Activated T-cell treated with anti-CD3 and anti-CD28 coated beads for 48 hours (primary cell): Measurements from ENCODE around the gene FMN1.

Experiments
- DNase-seq: peaks from one replicate; pipeline ENCODE4 v3.0.0-alpha.2; 2020; ENCODE audit warnings: low read depth

FMN1 gene

GRCh38 chr15:33119865-33120264 is 74.6 kb downstream of the FMN1 start:
- DNase-seq, result no peak

DNA sequence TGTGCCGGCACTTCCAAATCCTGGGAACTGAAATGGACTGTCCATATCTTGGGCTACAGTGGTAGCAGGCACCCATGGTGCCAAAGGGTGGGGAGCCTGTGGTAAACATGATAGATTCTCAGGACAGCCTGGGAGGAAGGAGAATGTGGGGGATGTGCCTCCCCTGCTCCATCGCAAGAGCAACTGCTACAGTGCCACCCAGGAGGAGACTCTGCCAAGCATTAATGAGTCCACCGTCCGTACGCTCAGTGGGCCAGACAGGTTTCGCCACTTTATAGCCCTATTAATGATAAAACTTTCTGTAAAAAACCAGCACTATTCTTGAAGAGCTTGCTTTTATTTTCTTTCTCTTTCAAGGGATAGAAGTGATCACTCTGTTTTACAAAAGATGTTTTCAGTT is 75.2 kb downstream of the FMN1 start:
- no peak for DNase-seq

GRCh38 chr15:33116198-33116597 is 78.3 kb downstream of the FMN1 start:
- DNase-seq, result no peak

GRCh38 chr15:33115191-33115861 is 79.2 kb downstream of the FMN1 start:
- DNase-seq, result no peak

DNA sequence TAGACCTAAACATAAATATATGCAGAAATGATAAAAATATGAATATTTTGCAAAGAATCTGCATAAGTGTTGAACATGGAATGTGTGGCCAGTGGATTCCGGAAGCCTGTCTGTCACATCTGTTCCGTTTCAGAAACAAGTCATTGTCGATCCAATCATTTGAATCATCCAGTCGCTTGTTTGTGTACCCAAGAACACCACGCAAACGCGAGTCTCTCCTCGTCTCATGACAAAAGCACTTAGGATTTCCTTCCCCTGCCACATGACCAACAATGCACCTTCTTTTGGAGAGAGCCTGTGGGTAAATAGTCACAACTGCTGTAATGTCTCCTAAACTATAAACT is 80.2 kb downstream of the FMN1 start:
- DNase-seq, result no peak

GRCh38 chr15:33113666-33114373 is 80.7 kb downstream of the FMN1 start:
- no peak for DNase-seq

DNA sequence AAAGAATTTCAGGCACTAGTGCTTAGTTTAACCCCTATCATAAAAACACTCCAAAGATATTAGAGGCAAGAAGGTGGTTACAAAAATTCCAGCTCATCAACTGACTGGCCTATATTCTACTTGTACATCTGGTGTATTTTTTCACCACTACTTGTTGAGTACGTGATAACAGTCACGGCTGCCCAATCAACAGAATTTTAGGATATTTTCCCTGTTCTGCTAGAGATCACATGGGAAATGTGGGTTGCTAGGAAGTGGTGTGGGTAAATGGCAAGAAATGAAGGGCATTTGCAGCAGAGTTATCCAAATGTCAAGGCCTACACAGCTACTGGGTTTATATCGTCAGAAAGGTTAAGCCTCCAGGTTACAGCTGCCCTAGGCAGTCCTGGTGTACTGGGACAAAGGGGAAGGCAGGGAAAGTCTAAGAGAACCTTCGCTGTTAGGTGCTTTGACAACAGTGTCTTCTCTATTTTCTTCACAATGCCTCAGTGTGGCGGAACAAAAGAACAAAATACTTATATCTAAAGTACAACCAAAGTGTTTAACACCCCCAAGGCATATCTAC is 81.9 kb downstream of the FMN1 start:
- DNase-seq, result no peak

GRCh38 chr15:33111041-33111451 is 83.5 kb downstream of the FMN1 start:
- DNase-seq, result no peak

- DNase-seq, result no peak
Measured at GRCh38 chr15:33109345-33109744, 85.2 kb downstream of the FMN1 start.

DNA sequence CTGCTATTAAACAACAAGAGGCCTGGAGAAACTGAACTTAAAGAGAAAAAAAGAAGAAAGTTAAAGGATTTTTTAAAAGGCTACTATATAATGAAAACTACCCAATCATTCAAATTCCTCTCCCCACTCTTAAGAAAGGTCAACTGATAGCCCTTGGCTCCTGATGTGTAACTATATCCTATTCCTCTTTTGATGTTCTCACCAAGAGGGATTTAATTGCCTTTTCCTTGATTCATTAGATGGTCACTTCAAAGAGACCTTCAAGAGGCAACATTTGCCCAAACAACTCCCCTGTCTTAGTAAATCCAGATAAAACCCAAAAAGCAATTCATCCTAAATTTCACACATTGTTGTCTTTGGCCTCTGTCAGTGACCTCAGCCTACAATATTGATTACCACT is 86.0 kb downstream of the FMN1 start:
- DNase-seq, result no peak

DNA sequence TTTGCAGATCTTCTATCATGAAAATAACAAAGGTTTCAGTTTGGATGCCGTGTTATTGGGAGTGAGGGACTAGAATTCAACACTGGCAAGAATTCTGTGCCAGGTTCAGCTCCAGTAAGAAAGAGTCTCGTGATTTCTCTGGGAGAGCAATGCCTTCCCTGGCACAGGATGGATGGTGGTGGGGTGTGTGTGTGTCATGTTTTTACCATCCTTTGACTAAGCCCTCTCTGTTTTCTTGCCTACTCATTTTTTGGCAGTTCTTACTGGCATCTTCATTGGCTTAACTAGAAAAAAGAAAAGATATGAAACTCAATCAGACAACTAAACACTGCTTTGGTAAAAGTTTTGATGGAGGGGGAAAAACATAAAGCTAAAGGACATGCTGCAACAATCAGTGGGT is 86.6 kb downstream of the FMN1 start:
- no peak for DNase-seq

DNA sequence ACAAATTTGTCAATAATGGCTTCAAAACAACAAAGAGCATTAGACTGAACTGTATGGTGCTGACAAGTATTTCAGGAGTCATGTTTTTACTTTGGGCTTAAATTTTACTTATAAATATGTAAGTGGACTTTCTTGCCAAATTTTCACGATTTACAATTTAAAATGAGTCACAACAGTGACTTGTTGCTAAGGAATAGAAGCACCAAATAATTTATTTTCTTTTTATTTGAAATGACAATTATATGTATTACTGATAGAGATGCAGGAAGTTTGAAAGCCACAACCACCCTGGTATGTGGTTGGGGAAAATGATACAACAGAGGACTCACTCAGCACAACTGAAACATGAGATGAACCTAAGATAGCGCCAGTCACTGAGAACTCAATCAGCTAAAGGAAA is 90.3 kb downstream of the FMN1 start:
- no peak for DNase-seq

DNA sequence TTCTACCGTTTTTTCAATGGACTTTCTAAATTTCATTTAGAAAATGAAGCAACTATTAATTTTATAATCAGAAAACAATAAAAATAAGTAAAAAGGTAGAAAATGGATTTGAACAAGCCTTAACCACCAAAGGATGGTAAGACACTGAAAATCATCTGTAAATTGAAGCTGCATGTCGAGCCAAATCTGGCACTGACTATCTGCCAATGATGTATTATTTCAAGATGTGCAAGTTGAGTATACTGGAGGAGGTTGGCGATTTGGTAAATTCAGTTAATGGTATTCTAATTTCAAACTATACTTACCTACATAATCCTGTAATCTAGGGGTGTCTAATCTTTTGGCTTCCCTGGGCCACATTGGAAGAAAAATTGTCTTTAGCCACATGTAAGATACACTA is 93.5 kb downstream of the FMN1 start:
- no peak for DNase-seq

DNA sequence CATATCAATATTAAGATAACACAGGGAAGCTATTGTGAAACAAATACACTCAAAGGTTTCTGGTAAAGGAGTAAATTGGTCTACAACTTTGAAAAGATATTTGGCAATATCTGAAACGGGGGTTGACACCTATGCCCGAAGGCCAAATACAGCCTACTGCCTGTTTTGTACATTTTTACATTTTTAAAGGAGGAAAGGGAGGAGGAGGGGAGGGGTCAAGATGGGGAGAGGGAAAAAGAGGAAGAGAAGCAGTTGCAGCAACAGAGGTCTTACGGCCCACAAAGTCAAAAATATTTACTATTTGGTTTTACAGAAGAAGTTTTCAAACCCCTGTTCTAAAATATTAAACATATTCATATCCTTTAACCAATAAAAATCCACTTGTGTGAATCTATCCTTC is 94.2 kb downstream of the FMN1 start:
- no peak for DNase-seq

- no peak for DNase-seq
Measured at GRCh38 chr15:33099739-33100138, 94.8 kb downstream of the FMN1 start.

DNA sequence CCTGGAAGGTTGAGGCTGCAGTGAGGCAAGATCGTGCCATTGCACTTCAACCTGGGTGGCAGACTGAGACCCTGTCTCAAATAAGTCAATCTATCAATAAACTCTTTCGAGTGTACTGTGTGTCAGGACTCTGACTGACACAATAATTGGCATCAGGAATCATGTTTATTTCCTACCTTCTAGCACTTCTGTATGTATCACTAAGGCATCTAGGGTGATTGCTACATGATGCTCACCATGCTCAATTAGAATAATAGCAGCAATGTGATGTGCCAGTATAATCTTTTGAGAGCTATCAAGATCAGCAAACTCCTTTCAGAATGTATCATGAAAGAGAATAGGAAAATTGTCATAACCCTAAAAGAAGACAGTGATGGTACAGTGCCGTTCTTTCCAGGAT is 95.3 kb downstream of the FMN1 start:
- DNase-seq, result no peak

DNA sequence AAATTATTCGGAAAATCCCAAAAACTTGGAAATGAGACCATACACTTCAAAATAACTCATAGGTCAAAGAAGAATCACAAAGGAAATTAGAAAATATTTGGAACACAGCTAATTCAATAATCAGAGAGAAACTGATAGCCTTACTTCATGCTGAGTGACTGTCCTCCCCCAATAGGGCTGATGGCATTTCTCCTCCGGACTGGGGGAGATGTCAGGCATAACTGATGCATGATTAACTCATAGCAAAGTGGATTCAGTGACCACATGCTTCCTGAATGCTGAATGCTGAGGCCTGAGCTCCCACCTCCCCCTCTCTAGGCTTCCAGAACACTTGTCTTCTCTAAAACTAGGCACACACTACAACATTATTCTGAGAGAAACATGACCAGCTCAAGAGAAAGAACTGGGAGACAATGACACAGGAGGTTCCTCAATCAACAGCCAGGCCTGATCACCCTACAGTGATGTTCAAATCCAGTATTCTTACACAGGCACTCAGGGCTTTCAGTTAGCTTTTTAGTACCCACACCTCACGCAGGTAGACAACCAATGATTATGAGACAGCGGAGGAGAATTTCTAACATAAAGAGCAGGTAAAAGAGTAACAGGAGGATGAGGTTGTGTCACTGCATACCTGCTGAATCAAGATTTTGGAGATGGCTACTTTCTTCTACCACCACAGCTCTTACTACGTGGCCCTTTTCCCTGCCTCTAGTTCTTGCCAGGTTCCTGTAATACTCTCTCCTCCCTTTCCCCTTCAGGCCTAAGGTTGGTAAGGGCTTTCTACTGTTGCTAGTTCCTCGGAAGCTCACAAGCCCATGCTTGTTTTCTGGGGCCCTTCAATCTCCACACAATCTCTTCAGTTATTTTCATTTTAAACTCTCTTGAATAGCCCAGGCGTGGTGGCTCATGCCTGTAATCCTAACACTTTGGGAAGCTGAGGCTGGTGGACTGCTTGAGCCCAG is 96.1 kb downstream of the FMN1 start:
- DNase-seq, result no peak

DNA sequence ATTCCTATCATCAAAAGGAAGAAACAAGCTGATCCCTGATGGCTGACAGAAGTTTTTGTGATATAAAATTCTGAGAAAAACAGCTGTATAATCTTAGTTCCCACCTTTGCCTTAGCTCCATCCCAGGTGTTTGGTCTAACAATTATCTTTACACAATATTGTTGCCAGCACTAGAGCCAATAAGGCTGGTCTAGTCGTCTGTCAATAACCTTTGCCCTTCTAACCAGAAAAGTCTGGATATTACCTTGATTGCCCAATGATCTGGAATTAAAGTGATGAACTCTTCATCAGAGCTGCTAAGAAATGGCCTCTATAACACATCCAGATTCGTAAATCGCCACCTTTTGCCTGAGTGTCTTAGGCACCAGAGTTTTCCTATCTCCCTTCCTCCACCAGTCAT is 98.4 kb downstream of the FMN1 start:
- DNase-seq, result no peak

- DNase-seq, result no peak
Measured at GRCh38 chr15:33095641-33096040, 98.9 kb downstream of the FMN1 start.

GRCh38 chr15:33094336-33094735 is 100.2 kb downstream of the FMN1 start:
- DNase-seq, result no peak

GRCh38 chr15:33093222-33093621 is 101.3 kb downstream of the FMN1 start:
- no peak for DNase-seq

DNA sequence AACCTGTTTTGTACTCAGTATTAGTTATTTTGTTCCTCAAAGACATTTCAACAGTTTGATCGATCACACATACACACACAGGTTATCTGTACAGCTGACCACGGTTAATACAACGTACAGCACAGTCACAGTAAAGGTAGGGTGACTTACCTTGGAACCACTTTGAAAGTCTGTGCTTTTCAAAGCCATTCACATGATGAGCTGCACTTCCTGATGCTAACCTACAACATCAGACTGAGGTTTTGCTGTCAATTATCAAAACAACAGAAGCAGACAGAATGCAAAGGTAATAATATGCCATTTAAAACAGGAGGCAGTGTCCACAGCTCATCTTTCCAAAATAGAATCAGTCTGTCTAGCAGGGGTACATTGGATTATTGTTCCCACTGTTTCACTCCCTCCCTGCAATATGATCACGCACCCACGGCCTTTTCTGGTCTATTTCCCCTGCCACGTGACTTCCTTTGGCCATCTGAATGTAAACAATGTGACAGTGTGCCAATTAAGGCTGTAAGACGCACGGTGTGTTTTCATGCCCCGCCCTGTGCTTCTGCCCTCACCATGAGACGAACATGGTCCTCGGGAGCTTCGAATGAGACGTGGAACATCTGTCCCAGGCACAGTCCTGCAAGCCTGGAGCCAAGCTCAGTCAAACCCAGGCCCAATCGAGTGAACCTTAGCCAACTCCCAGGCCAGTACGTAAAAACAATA is 102.4 kb downstream of the FMN1 start:
- no peak for DNase-seq
